Thyroid gland (tissue), 4 donors: Measurements from ENCODE around the gene NSUN7. TPM values are rescaled to one million over a fixed set of nuclear protein-coding genes. Genes with fewer than 3 reads are reported as not detected.
A peak's percentile ranks its signal among the peaks of the same experiment; 100 is the strongest.

Source experiments
- DNase-seq, 2 donors: peaks; one replicate each; pipeline ENCODE4 v3.0.0-alpha.2; 2019
- H3K27ac ChIP-seq, 3 donors: fragments of 200-600 bp; sonication (generic); 1 replicate in 2 of 3; 2 replicates in 1 of 3; pipeline ENCODE4 v1.5.1; 2016 to 2019; ENCODE audit warnings: mild to moderate bottlenecking in 1 of 3, moderate library complexity in 1 of 3
- H3K27me3 ChIP-seq: fragments of 200-600 bp; sonication (generic); one replicate; pipeline ENCODE4 v1.5.1; 2019
- H3K36me3 ChIP-seq, 2 donors: fragments of 200-600 bp; sonication (generic); one replicate each; pipeline ENCODE4 v1.5.1; 2016 to 2019
- H3K4me1 ChIP-seq, 2 donors: fragments of 200-600 bp; sonication (generic); one replicate each; pipeline ENCODE4 v1.5.1; 2017 to 2019
- H3K4me3 ChIP-seq, 3 donors: fragments of 200-600 bp; sonication (generic); replicated peaks in 1 of 3; 1 replicate in 2 of 3; 2 replicates in 1 of 3; pipeline ENCODE4 v1.5.1; 2016; ENCODE audit warnings: mild to moderate bottlenecking in 1 of 3
- H3K9me3 ChIP-seq: fragments of 200-600 bp; sonication (generic); one replicate; pipeline ENCODE4 v1.5.1; 2017
- POLR2A ChIP-seq, 2 donors: fragments of 450-650 bp; IDR thresholded peaks; one replicate each; pipeline ENCODE4 v1.6.1; 2017; ENCODE audit warnings: antibody characterized with exemption in 2 of 2, mild to moderate bottlenecking in 2 of 2, moderate library complexity in 1 of 2
- WGBS, 2 donors: methylation state at CpG; one replicate each; pipeline ENCODE4 v1.1.5; 2017; 5-methylcytosine and 5-hydroxymethylcytosine counted together
- intact Hi-C: fragments of 100-400 bp; cut with DNase I; formaldehyde crosslinking; loops from one replicate; pipeline ENCODE4 v1.15.1; 2023
- small RNA-seq: library from RNA; depleted of rRNA; stranded (forward); fragments of <200 nt; gene quantifications from one replicate; pipeline ENCODE3, GENCODE V24; 2016
- total RNA-seq, 4 donors: library from RNA; depleted of rRNA; stranded (reverse); fragments of >200 nt; gene quantifications; one replicate each; pipeline ENCODE4 v1.2.3, GENCODE V29; 2016
- TF ChIP-seq, protein P1 (sequence below), 6 experiments: fragments of 200-600 bp in 3 of 6; fragments of 450-650 bp in 3 of 6; sonication (generic) in 3 of 6; IDR thresholded peaks; one replicate each; pipeline ENCODE4 v1.5.1; 2016 to 2019; ENCODE audit warnings: antibody characterized with exemption in 6 of 6, mild to moderate bottlenecking in 2 of 6, inconsistent platforms in 1 of 6, moderate library complexity in 1 of 6

Gene NSUN7
- total RNA-seq, 4 donors from 2014 or later = 14.2 to 65.2 (median 19.1) TPM

DNA sequence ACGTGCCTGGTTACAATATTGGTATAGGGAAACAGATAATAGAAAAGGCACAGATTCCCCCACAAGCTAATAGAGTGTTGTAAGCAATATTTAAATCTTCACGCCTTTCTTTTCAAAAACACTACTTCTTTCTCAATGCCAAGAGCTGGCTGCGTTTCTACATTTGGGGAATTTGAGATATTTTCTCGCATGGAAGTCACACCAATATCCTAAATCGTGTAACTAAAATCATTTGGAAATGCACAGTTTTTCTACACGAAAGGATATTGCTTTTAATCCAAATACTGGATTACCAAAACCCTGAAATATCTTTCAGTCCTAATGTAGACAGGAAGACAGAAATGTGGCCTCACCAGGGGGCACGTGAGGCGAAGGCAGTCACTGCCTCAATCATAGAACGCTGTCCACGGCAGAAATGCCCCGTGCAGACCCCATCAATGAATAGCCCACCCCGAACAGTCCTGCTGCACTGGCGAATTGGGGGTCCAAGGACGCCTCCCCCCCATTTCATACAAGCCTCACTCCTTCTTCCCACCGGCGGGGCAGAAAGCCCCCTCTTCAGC is 106.6 kb downstream of the NSUN7 start:
- intact Hi-C loops = no loop called here
- no peak overlapping the region for H3K4me3 ChIP-seq
- H3K36me3 ChIP-seq = peaks cover 0 to 3% of the 10 kb centered on the region in 2 donors
- TF ChIP-seq POLR2A (IDR thresholded peaks at IDR 0.05) = no peak
- TF ChIP-seq, protein P1, sequence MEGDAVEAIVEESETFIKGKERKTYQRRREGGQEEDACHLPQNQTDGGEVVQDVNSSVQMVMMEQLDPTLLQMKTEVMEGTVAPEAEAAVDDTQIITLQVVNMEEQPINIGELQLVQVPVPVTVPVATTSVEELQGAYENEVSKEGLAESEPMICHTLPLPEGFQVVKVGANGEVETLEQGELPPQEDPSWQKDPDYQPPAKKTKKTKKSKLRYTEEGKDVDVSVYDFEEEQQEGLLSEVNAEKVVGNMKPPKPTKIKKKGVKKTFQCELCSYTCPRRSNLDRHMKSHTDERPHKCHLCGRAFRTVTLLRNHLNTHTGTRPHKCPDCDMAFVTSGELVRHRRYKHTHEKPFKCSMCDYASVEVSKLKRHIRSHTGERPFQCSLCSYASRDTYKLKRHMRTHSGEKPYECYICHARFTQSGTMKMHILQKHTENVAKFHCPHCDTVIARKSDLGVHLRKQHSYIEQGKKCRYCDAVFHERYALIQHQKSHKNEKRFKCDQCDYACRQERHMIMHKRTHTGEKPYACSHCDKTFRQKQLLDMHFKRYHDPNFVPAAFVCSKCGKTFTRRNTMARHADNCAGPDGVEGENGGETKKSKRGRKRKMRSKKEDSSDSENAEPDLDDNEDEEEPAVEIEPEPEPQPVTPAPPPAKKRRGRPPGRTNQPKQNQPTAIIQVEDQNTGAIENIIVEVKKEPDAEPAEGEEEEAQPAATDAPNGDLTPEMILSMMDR (IDR thresholded peaks at IDR 0.05) = no peak
- 73 to 78% methylated on average over 16 of the region's 16 CpGs for WGBS, 2 donors
- peaks cover 0 to 7% of the 10 kb centered on the region in 2 donors for H3K4me1 ChIP-seq
- H3K27ac ChIP-seq = no peak overlapping the region
- H3K9me3 ChIP-seq = no peaks in the 10 kb centered on the region
- DNase-seq = no peak
- no peaks in the 10 kb centered on the region for H3K27me3 ChIP-seq

DNA sequence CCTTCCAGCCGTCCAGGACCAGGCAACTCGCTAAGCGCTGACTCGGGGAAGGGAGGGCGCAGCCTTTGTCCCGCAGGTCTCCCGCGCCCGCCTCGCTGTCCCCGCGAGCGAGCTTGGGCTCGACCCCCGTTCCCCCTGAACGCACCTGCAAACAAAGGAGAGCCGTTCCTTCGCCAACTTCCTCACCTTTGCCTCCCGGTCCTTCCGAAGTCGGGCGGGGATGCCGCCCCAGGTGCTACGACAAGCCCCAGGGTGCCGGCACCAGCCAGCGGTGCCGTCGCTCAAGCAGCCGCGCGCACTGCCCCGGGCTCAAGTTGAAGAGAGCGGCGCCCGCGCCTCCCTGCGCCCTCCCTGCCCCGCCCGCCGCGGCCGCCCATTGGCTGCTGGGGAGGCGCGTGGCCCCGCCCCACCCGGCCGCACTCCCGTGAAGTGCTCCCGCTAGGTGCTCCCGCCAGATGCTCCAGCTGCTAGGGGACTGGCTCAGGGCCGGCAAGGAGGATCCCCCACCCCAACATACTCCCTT is 107.1 kb downstream of the NSUN7 start:
- Histone ChIP-seq H3K36me3 (peaks cover 0 to 3% of the 10 kb centered on the region in 2 donors), H3K4me1 (peaks cover 0 to 7% of the 10 kb centered on the region in 2 donors), H3K4me3 (peak overlapping the region in 1 of 3 donors; percentile 0), H3K9me3 (no peaks in the 10 kb centered on the region), H3K27ac (no peak overlapping the region), H3K27me3 (no peaks in the 10 kb centered on the region)
- 13 to 25% methylated on average over 21 to 36 of the region's 51 CpGs for WGBS, 2 donors
- intact Hi-C loops = no loop called here
- peak; percentile 75 to 78 for DNase-seq
- no peak for TF ChIP-seq POLR2A (IDR thresholded peaks at IDR 0.05)
- TF ChIP-seq, protein P1 (IDR thresholded peaks at IDR 0.05) = no peak

DNA sequence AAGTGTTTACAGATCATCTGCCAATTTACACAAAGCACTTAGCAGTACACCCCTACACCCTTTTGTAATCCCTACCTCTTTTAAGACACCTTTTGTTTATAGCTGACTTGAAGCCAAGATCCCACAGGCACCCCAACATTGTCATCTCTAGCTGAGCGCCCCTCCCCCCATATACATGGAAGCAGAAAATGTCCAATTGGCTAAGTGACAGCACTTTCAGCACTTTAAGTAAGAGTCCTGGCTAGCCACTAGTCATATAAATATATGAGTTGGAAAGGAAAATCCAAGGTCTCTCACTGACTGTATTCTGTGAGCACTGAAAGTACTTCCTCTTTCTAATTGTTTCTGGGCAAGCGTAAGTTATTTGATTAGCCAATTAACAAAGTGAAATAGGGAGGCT is 108.2 kb downstream of the NSUN7 start:
- H3K4me1 ChIP-seq = peaks cover 0 to 7% of the 10 kb centered on the region in 2 donors
- H3K4me3 ChIP-seq = no peak overlapping the region
- no peak for TF ChIP-seq POLR2A (IDR thresholded peaks at IDR 0.05)
- TF ChIP-seq, protein P1 (IDR thresholded peaks at IDR 0.05) = no peak
- H3K27me3 ChIP-seq = no peaks in the 10 kb centered on the region
- DNase-seq = no peak
- H3K27ac ChIP-seq = no peak overlapping the region
- no peaks in the 10 kb centered on the region for H3K9me3 ChIP-seq
- peaks cover 0 to 3% of the 10 kb centered on the region in 2 donors for H3K36me3 ChIP-seq
- intact Hi-C loops = no loop called here
- WGBS, 2 donors = 90 to 96% methylated on average over 2 of the region's 2 CpGs

DNA sequence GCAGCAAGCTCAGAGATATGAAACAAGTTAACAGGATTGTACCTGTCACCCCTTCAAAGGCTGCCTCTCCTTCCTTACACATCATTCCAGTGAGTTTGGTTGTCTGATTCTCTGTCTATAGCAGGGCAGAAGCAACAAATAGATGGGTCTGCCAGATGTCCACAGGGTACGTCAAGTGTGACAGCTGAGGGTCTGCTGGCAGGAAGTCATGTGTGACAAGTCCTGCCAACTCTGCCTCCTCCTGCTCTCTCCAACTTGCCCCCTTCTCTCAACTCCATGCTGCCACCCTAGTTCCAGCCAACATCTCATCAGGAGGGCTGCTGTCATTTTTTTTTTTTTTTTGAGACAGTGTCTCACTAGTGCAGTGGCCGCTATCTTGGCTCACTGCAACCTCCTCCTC is 109.2 kb downstream of the NSUN7 start:
- 92 to 97% methylated on average over 2 of the region's 2 CpGs for WGBS, 2 donors

More for the DNA sequence above, 109.2 kb downstream of the NSUN7 start:
- intact Hi-C loops = no loop called here
- Histone ChIP-seq H3K9me3 (no peaks in the 10 kb centered on the region), H3K4me3 (no peak overlapping the region), H3K4me1 (peaks cover 0 to 7% of the 10 kb centered on the region in 2 donors), H3K36me3 (peaks cover 0 to 3% of the 10 kb centered on the region in 2 donors), H3K27me3 (no peaks in the 10 kb centered on the region), H3K27ac (no peak overlapping the region)
- no peak for DNase-seq
- TF ChIP-seq POLR2A (IDR thresholded peaks at IDR 0.05) = no peak
- TF ChIP-seq, protein P1 (IDR thresholded peaks at IDR 0.05) = no peak

Small RNA genes lying within 50 kb of the gene (small RNA-seq; reads per million reads assigned to genes)
- gene RF00019 = not detected

Other genes starting within 250 kb of the NSUN7 start
- gene RBM47, start 120.1 kb upstream of the NSUN7 start, total RNA-seq = 100 to 1,000 TPM; 200 to 369 (median 323) TPM